Osteoblast (primary cell): ENCODE results near the gene METAP1D. TPM values are rescaled to one million over a fixed set of nuclear protein-coding genes. Genes with fewer than 3 reads are reported as not detected.
A peak's percentile ranks its signal among the peaks of the same experiment; 100 is the strongest.

Experiments used
- DNase-seq: peaks from one replicate; pipeline ENCODE4 v3.0.0; 2011; ENCODE audit warnings: low spot score, mixed read lengths; ENCODE audit not compliant: insufficient read length; ENCODE audit errors: missing footprints
- H2AFZ ChIP-seq: 2 replicates; pipeline ENCODE4 v1.6.0; 2011; ENCODE audit warnings: mild to moderate bottlenecking, low read length
- H3K27ac ChIP-seq: 2 replicates; pipeline ENCODE4 v1.5.1; 2011; ENCODE audit warnings: mild to moderate bottlenecking, low read depth, low read length, moderate library complexity
- H3K27me3 ChIP-seq: 2 replicates; pipeline ENCODE4 v1.6.0; 2012; ENCODE audit warnings: mild to moderate bottlenecking, control low read depth, inconsistent platforms, low read length, moderate library complexity; ENCODE audit not compliant: insufficient read depth
- H3K36me3 ChIP-seq: 2 replicates; pipeline ENCODE4 v1.5.1; 2011; ENCODE audit warnings: mild to moderate bottlenecking, low read length, control low read depth, moderate library complexity; ENCODE audit not compliant: insufficient read depth
- H3K4me1 ChIP-seq: 2 replicates; pipeline ENCODE4 v1.5.1; 2011; ENCODE audit warnings: mild to moderate bottlenecking, low read length, control low read depth, moderate library complexity; ENCODE audit not compliant: insufficient read depth
- H3K4me2 ChIP-seq: 2 replicates; pipeline ENCODE4 v1.6.0; 2011; ENCODE audit warnings: mild to moderate bottlenecking, low read length; ENCODE audit not compliant: insufficient read depth
- H3K4me3 ChIP-seq: fragments of 200-600 bp; sonication (generic); 3 replicates; pipeline ENCODE4 v1.5.1; 2012; ENCODE audit warnings: mild to moderate bottlenecking, low read length, inconsistent platforms; ENCODE audit not compliant: insufficient read depth
- H3K79me2 ChIP-seq: 2 replicates; pipeline ENCODE4 v1.6.0; 2012; ENCODE audit warnings: mild to moderate bottlenecking, low read length, control low read depth, inconsistent platforms; ENCODE audit not compliant: insufficient read depth
- H3K9me3 ChIP-seq: 2 replicates; pipeline ENCODE4 v1.5.1; 2011; ENCODE audit warnings: low read depth, low read length, control low read depth
- H4K20me1 ChIP-seq: 2 replicates; pipeline ENCODE4 v1.6.0; 2012; ENCODE audit warnings: mild to moderate bottlenecking, low read length, control low read depth; ENCODE audit not compliant: insufficient read depth
- CTCF ChIP-seq: IDR thresholded peaks from 2 replicates; pipeline ENCODE4 v1.5.1; 2011; ENCODE audit warnings: mild to moderate bottlenecking, low read depth, low read length, moderate library complexity; ENCODE audit errors: extremely low read depth
- total RNA-seq: library from RNA; depleted of rRNA; stranded (reverse); fragments of >200 nt; gene quantifications from 2 replicates; pipeline ENCODE4 v1.2.3, GENCODE V29; 2012

The METAP1D gene
- total RNA-seq, 1 donor, result 11.2 TPM

- Histone ChIP-seq H4K20me1 (no peaks in the 10 kb centered on the region), H2AFZ (peak overlapping the region; percentile 91), H3K4me3 (peak overlapping the region; percentile 78), H3K79me2 (peaks cover 17% of the 10 kb centered on the region), H3K9me3 (no peaks in the 10 kb centered on the region), H3K27me3 (peaks cover 24% of the 10 kb centered on the region), H3K27ac (peak overlapping the region; percentile 48), H3K36me3 (peaks cover 3% of the 10 kb centered on the region), H3K4me2 (peak overlapping the region; percentile 93), H3K4me1 (peaks cover 35% of the 10 kb centered on the region)
- DNase-seq, result peak; percentile 18
- TF ChIP-seq CTCF, result no peak
These were observed 84.1 kb downstream of the METAP1D start for GRCh38 chr2:172083628-172084394.

- Histone ChIP-seq H3K27me3 (peaks cover 24% of the 10 kb centered on the region), H3K79me2 (peaks cover 17% of the 10 kb centered on the region), H3K4me1 (peaks cover 35% of the 10 kb centered on the region), H3K4me2 (peak overlapping the region; percentile 93), H2AFZ (peak overlapping the region; percentile 89), H3K4me3 (peak overlapping the region; percentile 78), H3K36me3 (peaks cover 3% of the 10 kb centered on the region), H3K9me3 (no peaks in the 10 kb centered on the region), H4K20me1 (no peaks in the 10 kb centered on the region), H3K27ac (peak overlapping the region; percentile 48)
- DNase-seq, result peak; percentile 80
- no peak for TF ChIP-seq CTCF
These were observed 84.6 kb downstream of the METAP1D start for GRCh38 chr2:172084395-172084644.

- H3K36me3 ChIP-seq, result peaks cover 3% of the 10 kb centered on the region
- peaks cover 17% of the 10 kb centered on the region for H3K79me2 ChIP-seq
- no peak for TF ChIP-seq CTCF
- H3K4me1 ChIP-seq, result peaks cover 35% of the 10 kb centered on the region
- no peaks in the 10 kb centered on the region for H3K9me3 ChIP-seq
- H4K20me1 ChIP-seq, result no peaks in the 10 kb centered on the region
- H3K27ac ChIP-seq, result peak overlapping the region; percentile 97
- peak; percentile 99 for DNase-seq
- H3K4me3 ChIP-seq, result peak overlapping the region; percentile 78
- H3K4me2 ChIP-seq, result peak overlapping the region; percentile 93
- peak overlapping the region; percentile 97 for H2AFZ ChIP-seq
- H3K27me3 ChIP-seq, result peaks cover 26% of the 10 kb centered on the region
These were observed 85.1 kb downstream of the METAP1D start for GRCh38 chr2:172084645-172085459.
